ENCODE results near the gene PPP1R10.

The PPP1R10 gene

DNA sequence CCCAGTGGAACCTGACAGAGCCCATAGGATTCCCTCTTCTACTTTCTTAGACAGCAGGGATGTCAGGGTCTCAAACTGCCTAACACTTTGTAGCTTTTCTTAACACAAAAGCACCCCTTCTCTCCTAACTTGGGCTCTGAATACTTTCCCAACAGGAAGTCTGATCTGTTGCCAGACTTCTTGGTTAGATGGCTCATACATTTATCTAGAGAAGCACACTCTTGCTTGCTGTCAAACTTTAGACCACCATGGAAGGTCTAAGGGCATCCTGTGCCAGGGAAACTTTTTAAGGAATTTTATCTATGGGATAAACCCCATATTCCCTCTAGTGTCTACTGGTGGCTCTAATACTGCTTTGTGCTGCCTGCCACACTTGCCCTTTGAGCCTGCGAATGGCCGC, 26.6 kb upstream of the PPP1R10 start:
- TF ChIP-seq, protein P1, sequence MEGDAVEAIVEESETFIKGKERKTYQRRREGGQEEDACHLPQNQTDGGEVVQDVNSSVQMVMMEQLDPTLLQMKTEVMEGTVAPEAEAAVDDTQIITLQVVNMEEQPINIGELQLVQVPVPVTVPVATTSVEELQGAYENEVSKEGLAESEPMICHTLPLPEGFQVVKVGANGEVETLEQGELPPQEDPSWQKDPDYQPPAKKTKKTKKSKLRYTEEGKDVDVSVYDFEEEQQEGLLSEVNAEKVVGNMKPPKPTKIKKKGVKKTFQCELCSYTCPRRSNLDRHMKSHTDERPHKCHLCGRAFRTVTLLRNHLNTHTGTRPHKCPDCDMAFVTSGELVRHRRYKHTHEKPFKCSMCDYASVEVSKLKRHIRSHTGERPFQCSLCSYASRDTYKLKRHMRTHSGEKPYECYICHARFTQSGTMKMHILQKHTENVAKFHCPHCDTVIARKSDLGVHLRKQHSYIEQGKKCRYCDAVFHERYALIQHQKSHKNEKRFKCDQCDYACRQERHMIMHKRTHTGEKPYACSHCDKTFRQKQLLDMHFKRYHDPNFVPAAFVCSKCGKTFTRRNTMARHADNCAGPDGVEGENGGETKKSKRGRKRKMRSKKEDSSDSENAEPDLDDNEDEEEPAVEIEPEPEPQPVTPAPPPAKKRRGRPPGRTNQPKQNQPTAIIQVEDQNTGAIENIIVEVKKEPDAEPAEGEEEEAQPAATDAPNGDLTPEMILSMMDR (IDR thresholded peaks at IDR 0.05; ENCODE audit: control insufficient read depth, extremely low read depth, insufficient read depth): no peak
- H3K4me3 ChIP-seq (ENCODE audit: low read depth, low read length): no peak overlapping the region
- DNase-seq (ENCODE audit: low read depth): no peak

DNA sequence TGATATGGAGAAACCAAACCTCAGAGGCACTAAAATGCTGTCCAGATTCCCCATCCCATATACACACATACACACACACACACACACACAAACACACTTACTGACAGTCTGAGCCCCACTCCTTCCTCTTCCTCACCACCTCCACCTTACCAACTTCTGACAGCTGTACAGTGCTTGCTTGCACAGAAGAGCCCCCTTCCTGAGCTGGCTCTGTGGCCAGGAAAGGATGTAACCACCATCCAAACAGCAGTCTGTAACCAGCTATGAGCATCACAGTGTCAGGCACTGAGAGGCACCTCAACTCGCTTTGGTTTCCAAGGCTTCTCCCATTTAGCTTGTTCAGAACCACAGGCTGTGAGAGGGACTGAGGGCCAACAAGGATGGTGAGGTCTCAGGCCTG, 24.0 kb upstream of the PPP1R10 start:
- H3K4me3 ChIP-seq (ENCODE audit: low read depth, low read length): no peak overlapping the region
- no peak for DNase-seq (ENCODE audit: low read depth)
- TF ChIP-seq, protein P1 (IDR thresholded peaks at IDR 0.05; ENCODE audit: control insufficient read depth, extremely low read depth, insufficient read depth): no peak

DNA sequence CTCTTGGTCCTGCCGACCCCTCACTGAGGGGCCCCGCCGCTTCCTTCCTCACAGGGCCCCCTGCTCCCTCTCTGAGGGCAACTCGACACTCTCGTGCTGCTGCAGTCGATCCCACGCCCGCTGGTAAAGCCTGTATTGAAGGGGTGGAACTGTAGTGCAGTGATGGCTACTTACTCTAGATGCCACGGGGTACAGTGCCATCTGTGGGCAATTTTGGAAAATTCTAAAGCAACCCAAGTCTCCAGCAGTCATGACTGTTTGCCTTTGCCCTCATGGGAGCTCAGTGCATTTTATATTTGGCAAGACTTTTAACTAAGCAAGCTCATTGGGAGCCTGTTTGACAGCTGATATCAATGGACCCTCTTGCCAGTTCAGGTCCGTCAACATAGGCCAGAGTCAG, 23.4 kb upstream of the PPP1R10 start:
- H3K4me3 ChIP-seq (ENCODE audit: low read depth, low read length): no peak overlapping the region
- DNase-seq (ENCODE audit: low read depth): no peak
- TF ChIP-seq, protein P1 (IDR thresholded peaks at IDR 0.05; ENCODE audit: control insufficient read depth, extremely low read depth, insufficient read depth): no peak

DNA sequence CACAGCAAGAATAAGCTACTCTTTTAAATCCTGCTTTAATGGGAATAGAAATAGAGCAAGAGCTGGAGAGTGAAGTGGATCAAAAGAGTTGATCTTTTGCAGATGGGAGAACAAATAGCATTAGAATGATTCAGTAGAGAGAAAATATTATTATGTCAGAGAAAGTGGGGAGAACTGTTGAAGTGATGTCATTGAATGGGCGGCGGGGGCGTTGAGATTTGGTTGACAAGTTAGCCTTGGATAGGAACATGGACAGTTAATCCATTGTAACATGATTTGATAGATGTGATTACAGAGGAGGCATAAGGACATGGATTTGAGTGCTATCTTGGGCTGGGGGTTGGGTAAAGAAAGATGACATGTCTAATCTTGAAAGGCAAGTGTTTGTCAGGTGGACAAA, 18.8 kb upstream of the PPP1R10 start:
- no peak overlapping the region for H3K4me3 ChIP-seq (ENCODE audit: low read depth, low read length)
- DNase-seq (ENCODE audit: low read depth): no peak
- TF ChIP-seq, protein P1 (IDR thresholded peaks at IDR 0.05; ENCODE audit: control insufficient read depth, extremely low read depth, insufficient read depth): no peak

DNA sequence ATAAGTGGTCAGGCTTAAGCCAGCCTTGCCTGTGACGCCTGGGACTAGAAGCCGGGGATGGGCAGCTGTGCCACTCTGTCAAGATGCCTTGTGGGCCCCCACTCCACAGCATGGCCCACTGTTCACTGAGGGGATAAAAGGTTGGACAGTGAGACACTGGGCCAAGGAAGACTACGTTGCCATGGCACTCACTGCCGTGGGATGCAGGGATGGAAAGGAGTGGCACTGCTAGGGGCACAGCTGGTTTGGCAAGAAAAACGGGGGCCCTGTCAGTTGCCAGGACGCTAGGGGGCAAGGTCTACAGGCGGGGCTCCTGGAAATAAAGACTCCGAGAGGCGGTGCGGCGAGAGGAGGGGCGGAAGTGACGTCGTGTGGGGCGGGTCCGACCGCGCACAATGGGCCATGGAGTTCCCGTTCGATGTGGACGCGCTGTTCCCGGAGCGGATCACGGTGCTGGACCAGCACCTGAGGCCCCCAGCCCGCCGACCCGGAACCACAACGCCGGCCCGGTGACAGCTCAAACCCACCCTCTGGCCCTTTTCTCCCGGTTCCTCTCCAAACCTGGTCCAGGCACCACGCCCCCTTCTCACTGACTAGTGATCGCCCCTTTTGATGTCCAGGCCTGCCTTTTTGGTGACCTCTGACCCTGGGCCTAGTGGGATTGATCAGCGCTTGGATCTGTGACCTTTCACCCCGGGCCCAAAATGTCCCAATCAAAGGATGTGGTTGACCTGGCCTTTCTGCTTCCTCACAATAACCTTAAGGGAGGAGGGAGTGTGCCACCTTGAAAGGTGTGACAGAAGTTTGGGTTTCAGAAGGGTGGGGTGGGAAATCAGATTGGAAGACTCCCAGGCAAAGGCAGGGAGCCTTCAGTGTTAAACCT, 9.7 kb upstream of the PPP1R10 start, which contains the start of gene ATAT1:
Gene ATAT1 (plus strand): TSS at position 391 of the 883 bp plus-strand sequence.
- no peak for DNase-seq (ENCODE audit: low read depth)
- TF ChIP-seq, protein P1 (IDR thresholded peaks at IDR 0.05; ENCODE audit: control insufficient read depth, extremely low read depth, insufficient read depth): 0 out of 2 replicates have a peak, but pooled peaks have one; percentile 21
- peak within 1 kb of the TSS; percentile 83 for H3K4me3 ChIP-seq (ENCODE audit: low read depth, low read length)

DNA sequence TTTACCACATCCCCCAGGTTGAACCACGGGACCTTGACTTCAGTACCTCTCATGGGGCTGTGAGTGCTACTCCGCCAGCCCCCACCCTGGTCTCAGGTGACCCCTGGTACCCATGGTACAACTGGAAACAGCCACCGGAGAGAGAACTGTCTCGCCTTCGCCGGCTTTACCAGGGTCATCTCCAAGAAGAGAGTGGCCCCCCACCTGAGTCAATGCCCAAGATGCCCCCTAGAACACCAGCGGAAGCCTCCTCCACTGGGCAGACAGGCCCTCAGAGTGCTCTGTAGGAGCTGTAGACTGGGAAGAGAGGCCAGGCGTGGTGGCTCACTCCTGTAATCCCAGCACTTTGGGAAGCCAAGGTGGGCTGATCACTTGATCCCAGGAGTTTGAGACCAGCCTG, 8.5 kb upstream of the PPP1R10 start:
- TF ChIP-seq, protein P1 (IDR thresholded peaks at IDR 0.05; ENCODE audit: control insufficient read depth, extremely low read depth, insufficient read depth): no peak
- no peak overlapping the region for H3K4me3 ChIP-seq (ENCODE audit: low read depth, low read length)
- no peak for DNase-seq (ENCODE audit: low read depth)
